ENCODE results near the gene VAV1. TPM values are rescaled to one million over a fixed set of nuclear protein-coding genes. Genes with fewer than 3 reads are reported as not detected.
A peak's percentile ranks its signal among the peaks of the same experiment; 100 is the strongest.
"Not testable (repeated sequence)": the region's sequence is repeated elsewhere in the genome, so short reads cannot be mapped to it uniquely, and the experiment has no call there.

VAV1 gene
- total RNA-seq, 1 experiment from 2014 or later: 0.83 TPM

GRCh38 chr19:6768236-6768785, 4.2 kb upstream of the VAV1 start:
- H3K4me1 Mint-ChIP-seq: peaks cover 21% of the 10 kb centered on the region
- ChIA-PET POLR2A (interaction anchor here (3.0 to 4.5 kb wide), 2 partner anchors 15 to 30 kb away, joined by 19 to 40 read pairs; partner anchors contain the start of gene GPR108), CTCF (interaction anchor here (0.8 to 4.0 kb wide), 9 partner anchors 12 to 331 kb away, joined by 3 to 36 read pairs (median 9); partner anchors contain the start of gene GPR108)
- H3K27ac Mint-ChIP-seq: peak overlapping the region; percentile 93; the same call in 1 of the 2 replicates
- ATAC-seq (no peak), DNase-seq (ENCODE audit: low spot score) (no peak)
- no peaks in the 10 kb centered on the region for H3K9me3 Mint-ChIP-seq
- no peaks in the 10 kb centered on the region for H3K36me3 Mint-ChIP-seq
- no peaks in the 10 kb centered on the region; the same call in 1 of the 2 replicates for H3K27me3 Mint-ChIP-seq (ENCODE audit: low read depth)
- peak; percentile 94 for TF ChIP-seq ZNF121 (CRISPR knock-in tag; IDR thresholded peaks at IDR 0.05)
- no peak for TF ChIP-seq SP1 (CRISPR knock-in tag; conservative IDR thresholded peaks at IDR 0.05)
- peak overlapping the region; percentile 89 for H3K4me3 Mint-ChIP-seq

GRCh38 chr19:6769006-6769619, 3.4 kb upstream of the VAV1 start:
- Mint-ChIP-seq H3K36me3 (no peaks in the 10 kb centered on the region), H3K4me3 (peak overlapping the region; percentile 8; the same call in 1 of the 2 replicates), H3K4me1 (peaks cover 23% of the 10 kb centered on the region), H3K27ac (no peak overlapping the region; the same call in 1 of the 2 replicates), H3K27me3 (ENCODE audit: low read depth) (no peaks in the 10 kb centered on the region; the same call in 1 of the 2 replicates), H3K9me3 (no peaks in the 10 kb centered on the region)
- ATAC-seq (no peak), DNase-seq (ENCODE audit: low spot score) (peak; percentile 45)
- ChIA-PET POLR2A (interaction anchor here (4.5 kb wide), 1 partner anchor 16 kb away, joined by 40 read pairs; no protein-coding TSS in a partner anchor), CTCF (interaction anchor here (0.6 to 4.0 kb wide), 10 partner anchors 12 to 330 kb away, joined by 3 to 36 read pairs (median 8); partner anchors contain the start of gene GPR108)
- TF ChIP-seq CTCF (IDR thresholded peaks at IDR 0.05) (peak; percentile 52; the same call in 1 of the 2 replicates), NFYB (CRISPR knock-in tag; conservative IDR thresholded peaks at IDR 0.05; ENCODE audit: low read depth) (no peak), FOXP4 (CRISPR knock-in tag; IDR thresholded peaks at IDR 0.05) (no peak), TP53 (CRISPR knock-in tag; IDR thresholded peaks at IDR 0.05) (no peak), ZNF671 (CRISPR knock-in tag; IDR thresholded peaks at IDR 0.05) (no peak)

GRCh38 chr19:6771648-6772027, 870 bp upstream of the VAV1 start:
- H3K27ac Mint-ChIP-seq; H3K4me3 Mint-ChIP-seq; ATAC-seq; H3K36me3 Mint-ChIP-seq; DNase-seq (ENCODE audit: low spot score); H3K27me3 Mint-ChIP-seq (ENCODE audit: low read depth); H3K4me1 Mint-ChIP-seq: not testable (repeated sequence)
- TF ChIP-seq ZNF512 (CRISPR knock-in tag; IDR thresholded peaks at IDR 0.05; ENCODE audit: borderline replicate concordance): 0 out of 2 replicates have a peak, but pooled peaks have one; percentile 18
- POLR2A ChIA-PET: interaction anchor here (0.5 kb wide), 1 partner anchor 1008 kb away, joined by 4 read pairs; no protein-coding TSS in a partner anchor
- CTCF ChIA-PET: interaction anchor here (0.6 to 3.5 kb wide), 7 partner anchors 18 to 502 kb away, joined by 3 to 26 read pairs (median 6); partner anchors contain the start of gene GPR108
- H3K9me3 Mint-ChIP-seq: peaks cover 15% of the 10 kb centered on the region

GRCh38 chr19:6772866-6773322, 386 bp downstream of the VAV1 start:
- no peak overlapping the region for H3K4me3 Mint-ChIP-seq
- H3K27me3 Mint-ChIP-seq (ENCODE audit: low read depth): no peaks in the 10 kb centered on the region; the same call in 1 of the 2 replicates
- no peak overlapping the region for H3K27ac Mint-ChIP-seq
- CTCF ChIA-PET: interaction anchor here (0.6 to 3.5 kb wide), 10 partner anchors 20 to 312 kb away, joined by 3 to 26 read pairs (median 4); partner anchors contain the start of gene GPR108
- peaks cover 6% of the 10 kb centered on the region; the same call in 1 of the 2 replicates for H3K36me3 Mint-ChIP-seq
- POLR2A ChIA-PET: no interaction called here
- DNase-seq (ENCODE audit: low spot score) (no peak), ATAC-seq (no peak)
- peaks cover 21% of the 10 kb centered on the region for H3K9me3 Mint-ChIP-seq
- peaks cover 6% of the 10 kb centered on the region; the same call in 1 of the 2 replicates for H3K4me1 Mint-ChIP-seq
- no peak for TF ChIP-seq PRDM15 (CRISPR knock-in tag; IDR thresholded peaks at IDR 0.05)
- TF ChIP-seq NFYB (CRISPR knock-in tag; conservative IDR thresholded peaks at IDR 0.05; ENCODE audit: low read depth): no peak
- no peak for TF ChIP-seq STAT6 (CRISPR knock-in tag; conservative IDR thresholded peaks at IDR 0.05; ENCODE audit: low read depth)
- TF ChIP-seq ZNF416 (CRISPR knock-in tag; IDR thresholded peaks at IDR 0.05): no peak
